HG03571 (cell line): Measurements from ENCODE around the gene GRB7.
"Not testable (repeated sequence)": the region's sequence is repeated elsewhere in the genome, so short reads cannot be mapped to it uniquely, and the experiment has no call there.

Experiments
- ATAC-seq: cut with Tn5 transposase; IDR thresholded peaks from one replicate; pipeline ENCODE4 v1.9.1; 2021; ENCODE audit not compliant: unreplicated experiment

The GRB7 gene

GRCh38 chr17:39709319-39709997 is 28.3 kb upstream of the GRB7 start:
- no peak for ATAC-seq

GRCh38 chr17:39709998-39710964 is 27.5 kb upstream of the GRB7 start:
- no peak for ATAC-seq

GRCh38 chr17:39711071-39711470 is 26.7 kb upstream of the GRB7 start:
- ATAC-seq = not testable (repeated sequence)

GRCh38 chr17:39711851-39712250 is 25.9 kb upstream of the GRB7 start:
- no peak for ATAC-seq

GRCh38 chr17:39714234-39714633 is 23.5 kb upstream of the GRB7 start:
- no peak for ATAC-seq

- ATAC-seq = no peak
Measured at GRCh38 chr17:39715375-39716072, 22.2 kb upstream of the GRB7 start.

GRCh38 chr17:39716073-39716818 is 21.5 kb upstream of the GRB7 start:
- no peak for ATAC-seq

GRCh38 chr17:39716879-39717536 is 20.7 kb upstream of the GRB7 start:
- ATAC-seq = no peak

GRCh38 chr17:39717660-39718059 is 20.1 kb upstream of the GRB7 start:
- ATAC-seq = no peak

GRCh38 chr17:39719563-39720355 is 18.0 kb upstream of the GRB7 start:
- no peak for ATAC-seq

- ATAC-seq = no peak
Measured at GRCh38 chr17:39722104-39722503, 15.6 kb upstream of the GRB7 start.

- no peak for ATAC-seq
Measured at GRCh38 chr17:39722965-39723848, 14.5 kb upstream of the GRB7 start.

- no peak for ATAC-seq
Measured at GRCh38 chr17:39724731-39725130, 13.0 kb upstream of the GRB7 start.

GRCh38 chr17:39725923-39726322 is 11.8 kb upstream of the GRB7 start:
- not testable (repeated sequence) for ATAC-seq

- ATAC-seq = no peak
Measured at GRCh38 chr17:39726617-39727016, 11.1 kb upstream of the GRB7 start.

- ATAC-seq = no peak
Measured at GRCh38 chr17:39727556-39727955, 10.2 kb upstream of the GRB7 start.

- ATAC-seq = no peak
Measured at GRCh38 chr17:39729280-39729851, 8.4 kb upstream of the GRB7 start.
